ENCODE results near the gene RAB35. TPM values are rescaled to one million over a fixed set of nuclear protein-coding genes. Genes with fewer than 3 reads are reported as not detected.

RAB35 gene
- total RNA-seq, 1 donor from 2014 or later: 30.9 TPM

DNA sequence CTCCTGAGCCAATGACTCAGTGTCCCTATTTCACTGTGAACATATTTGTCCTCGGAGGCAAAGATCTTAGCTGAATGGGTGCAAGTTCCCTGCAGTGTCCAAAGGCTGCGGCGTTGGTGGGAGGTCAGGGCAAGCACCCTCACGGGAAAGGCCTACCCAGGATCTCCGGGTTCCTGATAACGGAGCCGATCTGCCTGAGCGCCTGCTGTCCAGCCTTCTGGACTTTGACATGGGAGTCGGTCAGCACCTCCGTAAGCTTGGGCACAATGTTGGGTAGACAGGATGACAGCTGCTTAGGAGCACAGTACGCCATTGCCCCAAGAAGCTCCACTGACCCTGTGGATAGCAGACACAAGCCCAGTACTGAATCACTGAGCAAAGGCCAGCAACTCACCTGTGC, 31.5 kb upstream of the RAB35 start:
- Histone ChIP-seq H3K27ac (no peak overlapping the region), H3K4me3 (no peak overlapping the region), H3K27me3 (no peaks in the 10 kb centered on the region), H3K36me3 (peaks cover 0 to 87% of the 10 kb centered on the region in 2 donors), H3K9me3 (no peaks in the 10 kb centered on the region), H3K4me1 (no peaks in the 10 kb centered on the region)
- DNase-seq (ENCODE audit: extremely low spot score in 2 of 2): no peak
- TF ChIP-seq, protein P1, sequence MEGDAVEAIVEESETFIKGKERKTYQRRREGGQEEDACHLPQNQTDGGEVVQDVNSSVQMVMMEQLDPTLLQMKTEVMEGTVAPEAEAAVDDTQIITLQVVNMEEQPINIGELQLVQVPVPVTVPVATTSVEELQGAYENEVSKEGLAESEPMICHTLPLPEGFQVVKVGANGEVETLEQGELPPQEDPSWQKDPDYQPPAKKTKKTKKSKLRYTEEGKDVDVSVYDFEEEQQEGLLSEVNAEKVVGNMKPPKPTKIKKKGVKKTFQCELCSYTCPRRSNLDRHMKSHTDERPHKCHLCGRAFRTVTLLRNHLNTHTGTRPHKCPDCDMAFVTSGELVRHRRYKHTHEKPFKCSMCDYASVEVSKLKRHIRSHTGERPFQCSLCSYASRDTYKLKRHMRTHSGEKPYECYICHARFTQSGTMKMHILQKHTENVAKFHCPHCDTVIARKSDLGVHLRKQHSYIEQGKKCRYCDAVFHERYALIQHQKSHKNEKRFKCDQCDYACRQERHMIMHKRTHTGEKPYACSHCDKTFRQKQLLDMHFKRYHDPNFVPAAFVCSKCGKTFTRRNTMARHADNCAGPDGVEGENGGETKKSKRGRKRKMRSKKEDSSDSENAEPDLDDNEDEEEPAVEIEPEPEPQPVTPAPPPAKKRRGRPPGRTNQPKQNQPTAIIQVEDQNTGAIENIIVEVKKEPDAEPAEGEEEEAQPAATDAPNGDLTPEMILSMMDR (IDR thresholded peaks at IDR 0.05): no peak
- TF ChIP-seq POLR2A (IDR thresholded peaks at IDR 0.05): no peak
- no peak for TF ChIP-seq POLR2AphosphoS5 (IDR thresholded peaks at IDR 0.05; ENCODE audit: insufficient read depth in 1 of 2, low read depth in 1 of 2)
- intact Hi-C loops (cut with DNase I): no loop called here

DNA sequence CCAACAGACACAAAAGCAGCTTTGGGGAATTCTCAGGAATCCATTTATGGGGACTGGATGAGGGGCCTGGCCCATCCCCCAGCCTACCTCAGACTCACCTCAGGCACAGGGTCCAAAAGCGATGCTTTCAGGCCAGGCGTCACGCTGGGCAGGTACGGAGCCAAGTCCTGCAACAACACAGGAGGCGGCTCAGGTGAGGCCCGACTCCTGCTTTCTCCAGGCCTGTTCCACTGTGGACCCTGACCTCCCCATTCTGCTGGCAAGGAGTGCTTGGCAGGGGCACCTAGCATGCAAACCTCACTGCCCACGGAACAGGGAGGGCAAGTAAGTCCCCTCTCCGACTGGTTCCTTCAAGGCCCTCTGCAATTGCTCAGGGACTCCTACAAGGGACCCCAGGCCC, 28.6 kb upstream of the RAB35 start:
- TF ChIP-seq POLR2A (IDR thresholded peaks at IDR 0.05) (no peak), POLR2AphosphoS5 (IDR thresholded peaks at IDR 0.05; ENCODE audit: insufficient read depth in 1 of 2, low read depth in 1 of 2) (no peak)
- TF ChIP-seq, protein P1 (IDR thresholded peaks at IDR 0.05): no peak
- Histone ChIP-seq H3K27me3 (no peaks in the 10 kb centered on the region), H3K4me3 (no peak overlapping the region), H3K4me1 (no peaks in the 10 kb centered on the region), H3K36me3 (peaks cover 9 to 95% of the 10 kb centered on the region in 2 donors), H3K27ac (no peak overlapping the region), H3K9me3 (no peaks in the 10 kb centered on the region)
- intact Hi-C loops (cut with DNase I): no loop called here
- no peak for DNase-seq (ENCODE audit: extremely low spot score in 2 of 2)

DNA sequence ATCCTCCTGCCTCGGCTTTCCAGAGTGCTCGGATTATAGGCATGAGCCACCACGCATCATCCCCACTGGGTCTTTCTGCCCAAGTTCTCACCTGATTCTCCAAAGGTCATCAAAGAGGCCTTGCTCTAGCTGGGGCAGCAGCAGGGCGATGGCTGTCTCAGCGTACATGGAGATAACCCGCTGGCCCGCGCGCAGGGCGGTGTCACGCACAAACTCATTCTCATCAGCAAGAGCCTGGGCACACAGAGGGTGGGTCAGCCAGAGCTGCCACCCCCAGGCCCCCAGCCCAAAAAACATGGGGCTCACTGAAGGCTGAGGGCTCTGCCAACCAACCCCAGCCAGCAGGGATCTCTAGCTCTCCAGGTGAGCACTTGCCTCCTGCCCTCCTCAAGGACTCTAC, 27.7 kb upstream of the RAB35 start:
- Histone ChIP-seq H3K4me3 (no peak overlapping the region), H3K9me3 (no peaks in the 10 kb centered on the region), H3K36me3 (peaks cover 9 to 95% of the 10 kb centered on the region in 2 donors), H3K27ac (no peak overlapping the region), H3K4me1 (no peaks in the 10 kb centered on the region), H3K27me3 (no peaks in the 10 kb centered on the region)
- no peak for TF ChIP-seq POLR2A (IDR thresholded peaks at IDR 0.05)
- TF ChIP-seq POLR2AphosphoS5 (IDR thresholded peaks at IDR 0.05; ENCODE audit: insufficient read depth in 1 of 2, low read depth in 1 of 2): no peak
- TF ChIP-seq, protein P1 (IDR thresholded peaks at IDR 0.05): no peak
- intact Hi-C loops (cut with DNase I): no loop called here
- DNase-seq (ENCODE audit: extremely low spot score in 2 of 2): no peak

DNA sequence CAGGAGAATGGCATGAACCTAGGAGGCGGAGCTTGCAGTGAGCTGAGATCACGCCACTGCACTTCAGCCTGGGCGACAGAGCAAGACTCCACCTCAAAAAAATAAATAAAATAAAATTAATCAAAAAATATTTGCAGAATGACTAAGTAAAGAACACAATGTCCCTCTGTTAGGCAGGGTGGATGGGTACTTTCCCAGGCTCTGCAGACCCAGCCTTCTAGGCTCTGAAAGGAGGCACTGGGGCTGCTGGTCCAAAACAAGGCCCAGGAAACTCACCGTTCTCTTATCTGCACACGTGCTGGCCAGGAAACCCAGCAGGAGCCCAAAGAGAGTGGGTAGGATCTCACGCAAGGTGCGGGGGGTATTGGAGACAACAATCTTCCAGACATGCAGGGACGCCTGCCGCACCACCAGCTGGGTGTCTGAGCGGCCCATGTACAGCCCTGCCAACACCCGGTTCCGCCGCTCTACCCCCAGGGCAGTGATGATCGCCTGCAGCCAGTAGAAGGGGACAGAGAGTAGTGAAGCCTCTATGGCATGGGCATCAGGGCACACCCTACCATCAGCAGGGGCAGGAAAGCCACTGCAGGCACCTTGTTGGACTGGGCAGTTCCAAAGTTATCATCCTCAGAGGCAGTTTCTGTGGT, 25.8 kb upstream of the RAB35 start:
- Histone ChIP-seq H3K36me3 (peaks cover 9 to 94% of the 10 kb centered on the region in 2 donors), H3K4me3 (no peak overlapping the region), H3K27me3 (no peaks in the 10 kb centered on the region), H3K4me1 (no peaks in the 10 kb centered on the region), H3K27ac (no peak overlapping the region), H3K9me3 (no peaks in the 10 kb centered on the region)
- intact Hi-C loops (cut with DNase I): no loop called here
- no peak for TF ChIP-seq POLR2AphosphoS5 (IDR thresholded peaks at IDR 0.05; ENCODE audit: insufficient read depth in 1 of 2, low read depth in 1 of 2)
- no peak for TF ChIP-seq POLR2A (IDR thresholded peaks at IDR 0.05)
- TF ChIP-seq, protein P1 (IDR thresholded peaks at IDR 0.05): no peak
- no peak for DNase-seq (ENCODE audit: extremely low spot score in 2 of 2)

DNA sequence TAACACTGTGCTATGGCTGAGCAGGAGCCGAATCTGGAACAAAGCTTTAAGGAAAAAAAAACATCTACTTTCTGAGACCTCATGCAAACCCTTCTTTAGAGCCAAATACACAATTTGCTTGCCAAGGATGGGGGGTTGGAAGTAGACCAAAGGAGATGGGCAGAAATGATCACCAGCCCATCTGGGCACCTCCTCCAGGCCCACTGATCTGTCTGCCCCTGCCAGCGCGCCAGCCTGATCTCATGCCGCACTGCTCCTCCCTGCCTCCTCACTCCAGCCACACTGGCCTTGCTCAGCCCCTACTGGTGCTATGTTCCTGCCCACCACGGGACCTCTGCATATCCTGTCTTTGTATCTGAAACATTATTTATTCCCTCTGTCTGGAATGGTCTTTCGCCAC, 24.8 kb upstream of the RAB35 start:
- H3K27ac ChIP-seq: no peak overlapping the region
- intact Hi-C loops (cut with DNase I): no loop called here
- no peak for DNase-seq (ENCODE audit: extremely low spot score in 2 of 2)
- no peaks in the 10 kb centered on the region for H3K9me3 ChIP-seq
- no peaks in the 10 kb centered on the region for H3K27me3 ChIP-seq
- peaks cover 9 to 94% of the 10 kb centered on the region in 2 donors for H3K36me3 ChIP-seq
- H3K4me3 ChIP-seq: no peak overlapping the region
- H3K4me1 ChIP-seq: no peaks in the 10 kb centered on the region
- TF ChIP-seq, protein P1 (IDR thresholded peaks at IDR 0.05): no peak
- TF ChIP-seq POLR2A (IDR thresholded peaks at IDR 0.05) (no peak), POLR2AphosphoS5 (IDR thresholded peaks at IDR 0.05; ENCODE audit: insufficient read depth in 1 of 2, low read depth in 1 of 2) (no peak)

Measured in vagina (tissue), 2 donors.